A549 (cell line): ENCODE results near the gene DISP2.
A peak's percentile ranks its signal among the peaks of the same experiment; 100 is the strongest.

Experiments
- CTCF ChIP-seq: fragments of >200 bp; sonication (Bioruptor Twin); formaldehyde crosslinking; IDR thresholded peaks from 3 replicates; pipeline ENCODE4 v1.5.1; 2016
- E2F6 ChIP-seq: IDR thresholded peaks from 2 replicates; pipeline ENCODE4 v1.6.1; 2012; ENCODE audit warnings: low read depth, borderline replicate concordance
- EP300 ChIP-seq, 2 experiments: fragments of >200 bp; sonication (Bioruptor Twin); formaldehyde crosslinking; IDR thresholded peaks; 2 replicates in 1 of 2; 3 replicates in 1 of 2; pipeline ENCODE4 v1.6.1; 2016 to 2017

GRCh38 chr15:40344631-40345120, 13.3 kb upstream of the DISP2 start:
- TF ChIP-seq CTCF (peak; percentile 51), EP300 (IDR thresholded peaks at IDR 0.05) (no peak), E2F6 (no peak)
